Ascending aorta (tissue), 2 donors: ENCODE results near the gene DNAH11. TPM values are rescaled to one million over a fixed set of nuclear protein-coding genes. Genes with fewer than 3 reads are reported as not detected.

Experiments
- DNase-seq, 2 donors: peaks; one replicate each; pipeline ENCODE4 v3.0.0-alpha.2; 2019; ENCODE audit warnings: low spot score in 2 of 2
- H3K27ac ChIP-seq, 2 donors: fragments of 200-600 bp; sonication (generic); one replicate each; pipeline ENCODE4 v1.5.1; 2016 to 2017; ENCODE audit warnings: mild to moderate bottlenecking in 1 of 2
- H3K27me3 ChIP-seq: fragments of 200-600 bp; sonication (generic); one replicate; pipeline ENCODE4 v1.5.1; 2017
- H3K36me3 ChIP-seq, 2 donors: fragments of 200-600 bp; sonication (generic); one replicate each; pipeline ENCODE4 v1.5.1; 2016
- H3K4me1 ChIP-seq, 2 donors: fragments of 200-600 bp; sonication (generic); one replicate each; pipeline ENCODE4 v1.5.1; 2016 to 2017; ENCODE audit warnings: mild to moderate bottlenecking in 1 of 2
- H3K4me3 ChIP-seq, 2 donors: fragments of 200-600 bp; sonication (generic); one replicate each; pipeline ENCODE4 v1.5.1; 2016 to 2017; ENCODE audit warnings: mild to moderate bottlenecking in 1 of 2
- H3K9me3 ChIP-seq, 2 donors: fragments of 200-600 bp; sonication (generic); one replicate each; pipeline ENCODE4 v1.5.1; 2016
- CTCF ChIP-seq, 3 experiments: fragments of 200-600 bp in 2 of 3; fragments of 450-650 bp in 1 of 3; sonication (generic) in 2 of 3; IDR thresholded peaks; one replicate each; pipeline ENCODE4 v1.5.1; 2016 to 2019; ENCODE audit warnings: antibody characterized with exemption in 3 of 3, mild to moderate bottlenecking in 1 of 3, moderate library complexity in 1 of 3
- intact Hi-C: fragments of 100-400 bp; cut with DNase I; formaldehyde crosslinking; loops from one replicate; pipeline ENCODE4 v1.15.1; 2023
- total RNA-seq: library from RNA; depleted of rRNA; stranded (reverse); fragments of >200 nt; gene quantifications from one replicate; pipeline ENCODE4 v1.1.0, GENCODE V29; 2016

The DNAH11 gene
- 0.75 TPM for total RNA-seq

- H3K27ac ChIP-seq = no peak within 1 kb of the TSS
- peak within 1 kb of the TSS; percentile 59 to 67 for H3K4me3 ChIP-seq
- intact Hi-C loops = no loop called here
- DNase-seq = no peak
- H3K4me1 ChIP-seq = peaks cover 0 to 3% of the 10 kb centered on the region in 2 donors
- peaks cover 10% of the 10 kb centered on the region for H3K27me3 ChIP-seq
- no peak for TF ChIP-seq CTCF (IDR thresholded peaks at IDR 0.05)
- no peaks in the 10 kb centered on the region for H3K9me3 ChIP-seq
- H3K36me3 ChIP-seq = no peaks in the 10 kb centered on the region
These were observed at the start of gene DNAH11 for GRCh38 chr7:21542891-21543527. Gene DNAH11, plus strand, starts transcription at chr7:21543039. Its CDS starts 207 bp downstream, at chr7:21543246.

GRCh38 chr7:21495731-21496130, 47.1 kb upstream of the DNAH11 start:
- no peaks in the 10 kb centered on the region for H3K27me3 ChIP-seq
- peaks cover 0 to 12% of the 10 kb centered on the region in 2 donors for H3K36me3 ChIP-seq
- DNase-seq = no peak
- H3K4me1 ChIP-seq = no peaks in the 10 kb centered on the region
- no peak overlapping the region for H3K4me3 ChIP-seq
- no peak for TF ChIP-seq CTCF (IDR thresholded peaks at IDR 0.05)
- intact Hi-C loops = no loop called here
- H3K9me3 ChIP-seq = peaks cover 0 to 23% of the 10 kb centered on the region in 2 donors
- no peak overlapping the region for H3K27ac ChIP-seq

DNA sequence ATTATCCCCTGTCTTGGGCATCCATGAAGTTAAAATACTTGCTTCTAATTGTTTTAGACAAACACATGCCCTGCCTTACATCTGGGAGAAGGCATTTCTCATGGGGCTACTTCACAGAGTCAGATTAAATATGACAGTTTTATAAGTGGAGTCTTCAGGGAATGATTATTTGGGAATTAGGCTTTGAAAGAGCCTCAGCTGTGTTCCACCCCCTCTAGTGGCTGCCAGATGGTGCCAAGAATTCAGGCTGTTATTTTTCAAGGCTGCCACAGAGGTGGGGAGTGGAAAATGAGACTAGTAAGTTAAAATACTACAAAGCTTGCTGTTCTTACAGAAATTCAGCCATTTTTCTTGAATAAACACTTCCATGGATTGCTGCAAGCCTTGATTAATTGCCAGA, 45.8 kb upstream of the DNAH11 start:
- DNase-seq = no peak

DNA sequence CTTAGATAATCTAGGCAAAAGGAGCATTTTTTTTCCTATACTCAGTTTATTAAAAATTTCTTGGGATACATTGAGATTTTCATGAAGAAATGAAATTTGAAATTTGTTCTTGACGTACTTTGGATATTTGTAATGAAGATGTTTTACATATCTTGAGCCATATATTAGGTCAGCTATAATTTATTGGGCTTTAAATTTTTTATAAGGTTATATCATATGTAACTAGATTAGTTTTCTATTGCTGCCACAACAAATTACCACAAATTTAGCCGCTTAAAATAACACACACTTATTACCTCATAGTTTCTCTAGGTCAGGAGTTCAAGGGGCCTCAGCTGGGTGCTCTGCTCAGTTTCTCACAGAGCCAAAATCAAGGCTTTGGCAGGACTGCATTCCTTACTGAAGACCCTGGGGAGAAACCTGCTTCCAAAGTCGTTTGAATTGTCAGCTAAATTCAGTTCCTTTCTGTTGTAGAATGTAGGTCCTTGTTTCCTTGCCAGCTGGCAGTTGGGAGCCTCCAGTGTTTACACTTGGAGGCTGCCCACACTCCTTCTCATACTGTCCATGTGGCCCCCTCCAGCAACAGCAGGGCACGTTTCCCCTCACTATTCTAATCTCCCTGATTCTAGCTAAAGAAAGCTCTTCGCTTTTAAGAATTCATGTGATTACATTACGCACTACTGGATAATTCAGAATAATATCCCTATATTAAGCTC, 42.6 kb upstream of the DNAH11 start:
- Histone ChIP-seq H3K9me3 (peaks cover 0 to 10% of the 10 kb centered on the region in 2 donors), H3K27ac (no peak overlapping the region), H3K4me3 (no peak overlapping the region), H3K27me3 (no peaks in the 10 kb centered on the region), H3K4me1 (no peaks in the 10 kb centered on the region), H3K36me3 (peaks cover 0 to 4% of the 10 kb centered on the region in 2 donors)
- no peak for TF ChIP-seq CTCF (IDR thresholded peaks at IDR 0.05)
- no peak for DNase-seq
- intact Hi-C loops = no loop called here

More for the DNA sequence above, 45.8 kb upstream of the DNAH11 start:
- H3K36me3 ChIP-seq = peaks cover 0 to 11% of the 10 kb centered on the region in 2 donors
- no peaks in the 10 kb centered on the region for H3K27me3 ChIP-seq
- H3K4me3 ChIP-seq = no peak overlapping the region
- H3K27ac ChIP-seq = no peak overlapping the region
- TF ChIP-seq CTCF (IDR thresholded peaks at IDR 0.05) = no peak
- intact Hi-C loops = no loop called here
- no peaks in the 10 kb centered on the region for H3K4me1 ChIP-seq
- H3K9me3 ChIP-seq = peaks cover 0 to 23% of the 10 kb centered on the region in 2 donors

DNA sequence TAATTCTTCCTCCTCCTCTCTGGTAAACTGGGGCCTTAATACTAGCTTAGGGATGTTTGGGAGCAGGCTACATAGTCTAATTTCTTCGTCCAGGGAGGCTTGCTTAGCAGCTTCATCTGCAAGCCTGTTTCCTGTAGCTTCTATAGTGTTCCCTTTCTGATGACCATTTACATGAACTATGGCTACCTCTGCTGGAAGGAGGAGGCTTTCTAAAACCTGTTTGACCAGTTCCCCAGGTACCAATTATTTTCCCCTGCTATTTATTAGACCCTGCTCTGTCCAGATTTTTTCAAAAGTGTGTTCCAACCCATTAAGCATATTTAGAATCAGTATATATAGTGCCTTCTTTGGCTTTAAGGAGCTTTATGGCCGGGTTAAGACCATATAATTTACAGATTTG, 38.8 kb upstream of the DNAH11 start:
- H3K9me3 ChIP-seq = no peaks in the 10 kb centered on the region
- peaks cover 0 to 14% of the 10 kb centered on the region in 2 donors for H3K36me3 ChIP-seq
- H3K4me1 ChIP-seq = no peaks in the 10 kb centered on the region
- H3K27ac ChIP-seq = no peak overlapping the region
- H3K4me3 ChIP-seq = no peak overlapping the region
- H3K27me3 ChIP-seq = no peaks in the 10 kb centered on the region
- intact Hi-C loops = no loop called here
- TF ChIP-seq CTCF (IDR thresholded peaks at IDR 0.05) = no peak
- no peak for DNase-seq
